ENCODE data around the gene MGAT4A.

GRCh38 chr2:98750593-98751282 lies 19.8 kb upstream of the MGAT4A start:
- no peak for TF ChIP-seq CTCF (IDR thresholded peaks at IDR 0.05)
- TF ChIP-seq POLR2A (IDR thresholded peaks at IDR 0.05), result no peak
